GM18526 (cell line): ENCODE results near the gene SLAMF7.

Experiments
- POLR2A ChIP-seq: IDR thresholded peaks from 3 replicates; pipeline ENCODE4 v1.6.1; 2011; ENCODE audit not compliant: insufficient read length; ENCODE audit errors: extremely low read depth

The SLAMF7 gene

DNA sequence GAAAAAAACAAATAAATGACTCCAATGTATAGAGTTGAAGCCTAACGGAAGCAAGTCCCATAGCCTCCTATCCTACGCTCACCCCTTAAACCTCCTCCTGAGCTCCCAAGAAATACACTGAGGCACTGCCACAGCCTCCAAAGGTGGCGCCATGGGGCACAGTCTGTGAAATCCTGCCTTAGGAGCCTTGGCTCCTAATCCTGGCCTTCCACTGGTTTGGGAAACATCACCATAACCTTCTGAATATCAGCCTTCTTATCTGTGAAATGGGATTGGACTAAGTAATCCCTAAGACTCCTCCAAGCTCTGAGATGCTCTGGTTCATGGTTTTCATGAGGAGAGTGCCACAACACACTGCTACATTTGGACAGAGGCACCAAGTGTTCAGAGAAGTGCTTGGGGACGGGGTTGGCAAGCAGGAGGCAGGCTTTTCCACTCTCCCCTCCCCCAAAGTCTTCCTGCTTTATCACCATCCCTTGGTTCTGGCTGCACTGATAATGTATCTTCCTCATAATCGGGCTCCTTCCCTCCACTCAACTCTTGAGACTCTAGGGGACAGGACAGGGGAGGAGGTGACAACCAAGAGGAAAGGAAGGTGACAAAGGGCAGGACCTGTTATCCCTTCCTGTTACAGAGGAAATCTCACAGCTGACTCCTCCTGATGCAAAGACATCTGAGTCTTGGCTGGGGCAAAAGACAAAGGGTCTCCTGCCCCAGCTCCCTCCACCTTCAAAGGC lies 2.7 kb downstream of the SLAMF7 start:
- TF ChIP-seq POLR2A: no peak

- no peak for TF ChIP-seq POLR2A
Measured at GRCh38 chr1:160742428-160743127, 3.5 kb downstream of the SLAMF7 start.

DNA sequence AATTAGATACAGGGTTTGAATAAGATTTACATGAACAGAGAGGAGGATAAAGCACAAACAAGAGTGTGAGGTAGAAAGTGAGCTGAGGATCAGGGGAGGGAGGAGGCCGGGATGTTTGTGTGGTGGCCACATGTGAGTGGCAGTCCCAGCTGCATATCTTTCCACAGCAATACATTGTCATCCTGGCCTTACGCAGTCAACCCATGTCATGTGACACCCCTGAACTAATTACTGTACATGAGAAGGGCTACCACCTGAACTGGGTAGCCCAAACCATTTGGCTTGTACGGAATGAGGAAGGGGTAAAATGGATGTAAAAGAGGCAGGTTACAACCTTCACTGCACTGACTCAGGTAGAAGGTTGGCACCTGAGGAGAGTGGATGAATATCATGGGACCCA lies 4.2 kb downstream of the SLAMF7 start:
- no peak for TF ChIP-seq POLR2A

DNA sequence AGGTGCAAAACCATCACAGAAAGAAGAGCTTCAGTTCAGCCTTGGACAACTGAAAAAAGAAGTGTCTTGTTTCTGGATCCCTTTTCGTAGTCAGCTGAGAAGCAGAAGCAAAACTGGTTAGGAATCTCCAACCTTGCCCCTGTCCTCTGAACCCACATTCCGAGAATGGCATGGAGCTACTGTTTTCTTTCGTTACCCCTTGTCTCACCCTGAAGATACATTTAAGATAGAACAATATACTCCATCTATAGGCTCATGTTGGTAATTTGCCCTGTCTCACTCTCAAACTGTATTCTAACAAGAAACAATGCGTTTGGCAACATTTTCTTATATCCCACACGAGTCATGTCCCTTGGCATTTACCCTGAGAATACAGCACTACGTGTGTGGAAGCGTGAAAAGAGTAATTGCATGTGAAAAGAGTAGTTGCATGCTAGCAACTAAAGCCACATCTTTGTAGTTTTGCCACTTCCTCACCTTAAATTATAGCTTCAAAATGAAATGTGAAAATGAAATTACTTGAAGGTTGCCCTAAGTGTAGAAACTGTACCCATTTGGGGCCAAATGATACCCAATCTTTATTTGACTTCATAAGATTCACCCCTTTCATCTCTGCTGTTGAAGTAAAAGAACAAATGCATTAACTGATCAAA lies 5.3 kb downstream of the SLAMF7 start:
- TF ChIP-seq POLR2A: no peak

DNA sequence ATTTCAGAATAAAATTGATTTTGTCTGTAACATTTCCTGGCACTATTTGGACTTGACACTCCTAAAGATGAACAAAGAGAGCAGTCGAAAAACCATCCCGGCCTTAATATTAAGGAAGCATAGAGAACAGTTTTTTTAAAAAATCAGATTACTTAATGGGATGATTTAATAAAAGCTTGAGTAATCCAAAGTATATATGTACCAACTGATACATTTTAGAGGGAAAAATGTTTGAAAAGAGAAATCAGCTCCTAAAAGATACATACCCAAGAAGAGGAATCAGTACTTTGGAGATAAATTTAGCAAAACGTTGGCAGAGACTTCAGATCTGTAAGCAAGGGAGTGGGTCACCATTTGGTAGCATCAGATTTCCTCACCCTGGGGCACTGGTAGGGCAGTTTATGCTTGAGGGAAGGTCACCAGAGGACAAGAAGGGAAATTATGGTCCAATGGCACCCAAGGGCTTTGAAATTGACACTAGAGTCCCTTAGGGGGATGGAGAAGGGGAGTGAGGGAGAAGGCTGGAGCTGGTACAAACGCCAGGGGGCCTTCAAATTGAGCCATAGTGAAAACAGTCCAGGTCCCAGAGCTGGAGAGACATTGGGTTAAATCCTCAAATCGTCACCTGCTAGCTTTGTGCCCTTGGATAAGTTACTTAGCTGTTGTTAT lies 5.9 kb downstream of the SLAMF7 start:
- no peak for TF ChIP-seq POLR2A

GRCh38 chr1:160745551-160745950 lies 6.5 kb downstream of the SLAMF7 start:
- no peak for TF ChIP-seq POLR2A

DNA sequence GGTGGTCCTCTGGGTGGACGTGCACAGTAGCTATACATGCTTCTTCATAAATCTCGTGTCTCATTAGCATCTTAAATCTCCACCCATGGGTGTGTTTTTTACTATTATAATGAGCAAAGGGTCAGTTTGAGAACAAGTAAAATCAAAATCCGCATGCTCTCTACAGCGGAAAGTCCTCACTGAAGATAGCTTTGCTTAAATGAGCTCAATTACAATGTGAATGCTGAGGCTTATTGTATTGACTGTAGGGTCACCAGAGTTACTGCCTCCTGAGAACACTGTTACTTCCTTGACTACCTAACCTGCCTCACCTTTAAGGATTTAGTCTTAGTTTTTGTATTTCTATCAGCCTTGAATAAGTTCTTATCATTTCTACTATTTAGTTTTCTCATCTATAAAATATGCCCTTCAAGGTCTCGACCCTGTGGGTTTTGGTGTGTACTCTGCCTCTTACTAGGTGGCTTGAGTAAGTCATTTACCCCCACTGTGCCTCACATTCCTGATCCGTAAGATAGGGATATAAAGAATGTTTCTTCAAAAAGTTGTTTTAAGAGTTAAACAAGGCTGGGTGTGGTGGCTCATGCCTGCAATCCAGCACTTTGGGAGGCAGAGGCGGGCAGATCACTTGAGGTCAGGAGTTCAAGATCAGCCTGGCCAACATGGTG lies 7.9 kb downstream of the SLAMF7 start:
- TF ChIP-seq POLR2A: no peak

- no peak for TF ChIP-seq POLR2A
Measured at GRCh38 chr1:160747717-160748116, 8.7 kb downstream of the SLAMF7 start.

DNA sequence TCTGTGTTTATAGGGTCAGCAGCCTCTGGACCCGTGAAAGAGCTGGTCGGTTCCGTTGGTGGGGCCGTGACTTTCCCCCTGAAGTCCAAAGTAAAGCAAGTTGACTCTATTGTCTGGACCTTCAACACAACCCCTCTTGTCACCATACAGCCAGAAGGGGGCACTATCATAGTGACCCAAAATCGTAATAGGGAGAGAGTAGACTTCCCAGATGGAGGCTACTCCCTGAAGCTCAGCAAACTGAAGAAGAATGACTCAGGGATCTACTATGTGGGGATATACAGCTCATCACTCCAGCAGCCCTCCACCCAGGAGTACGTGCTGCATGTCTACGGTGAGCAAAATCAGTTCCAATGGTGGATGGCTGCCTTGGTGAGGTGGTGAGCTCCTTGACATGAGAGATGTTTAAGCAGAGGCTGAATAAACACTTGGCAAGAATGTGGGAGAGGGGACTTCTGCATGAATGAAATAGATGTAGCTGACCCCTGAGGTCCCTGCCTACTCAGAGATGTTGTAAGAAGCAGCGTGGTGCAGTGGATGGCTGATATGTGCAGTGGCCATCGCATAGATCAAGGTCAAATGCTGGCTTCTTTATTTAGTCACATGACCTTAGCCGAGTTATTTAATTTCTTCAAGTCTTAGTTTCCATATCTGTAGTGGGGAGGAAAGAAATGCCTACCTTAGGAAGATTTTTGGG lies 9.3 kb downstream of the SLAMF7 start:
- TF ChIP-seq POLR2A: no peak

DNA sequence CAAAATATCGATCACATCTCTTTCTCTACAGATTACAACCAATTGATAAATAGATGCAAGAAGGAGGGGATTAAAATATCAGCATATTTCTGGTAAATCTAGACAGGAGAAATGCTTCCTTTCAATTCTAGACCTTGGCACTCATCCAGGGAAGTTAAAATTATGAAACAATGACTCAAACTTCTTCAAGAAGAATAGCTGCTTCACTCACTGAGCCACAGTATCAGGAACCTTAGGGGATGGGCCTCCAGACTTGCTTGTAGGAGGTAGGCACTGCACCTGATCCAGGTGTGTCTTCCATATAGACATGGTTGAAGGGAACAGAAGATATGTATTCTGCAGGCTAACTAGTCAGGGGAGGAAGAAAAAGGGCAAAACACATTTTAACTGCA lies 9.8 kb downstream of the SLAMF7 start:
- no peak for TF ChIP-seq POLR2A

DNA sequence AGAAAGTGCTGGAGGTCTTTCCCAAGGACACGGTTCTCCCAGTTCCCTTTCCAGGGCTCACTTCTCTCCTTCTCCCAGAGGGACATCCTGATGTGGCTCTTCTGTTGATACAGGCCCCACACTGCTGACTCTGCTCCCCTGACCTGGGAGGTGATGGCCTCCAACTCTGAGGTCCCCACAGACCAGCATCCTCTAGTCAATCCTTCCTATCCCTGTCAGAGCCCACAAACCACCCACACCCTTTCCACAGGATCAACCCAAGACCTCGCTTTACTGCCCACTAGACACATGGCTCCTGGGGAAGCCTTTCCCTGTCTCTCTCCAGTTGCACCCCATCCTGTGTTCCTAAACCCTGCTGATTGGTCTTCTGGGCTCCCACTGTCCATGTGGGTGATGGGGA lies 11.6 kb downstream of the SLAMF7 start:
- no peak for TF ChIP-seq POLR2A

GRCh38 chr1:160752406-160752805 lies 13.4 kb downstream of the SLAMF7 start:
- TF ChIP-seq POLR2A: no peak

GRCh38 chr1:160752924-160753323 lies 13.9 kb downstream of the SLAMF7 start:
- TF ChIP-seq POLR2A: no peak

GRCh38 chr1:160753594-160753993 lies 14.5 kb downstream of the SLAMF7 start:
- TF ChIP-seq POLR2A: no peak

DNA sequence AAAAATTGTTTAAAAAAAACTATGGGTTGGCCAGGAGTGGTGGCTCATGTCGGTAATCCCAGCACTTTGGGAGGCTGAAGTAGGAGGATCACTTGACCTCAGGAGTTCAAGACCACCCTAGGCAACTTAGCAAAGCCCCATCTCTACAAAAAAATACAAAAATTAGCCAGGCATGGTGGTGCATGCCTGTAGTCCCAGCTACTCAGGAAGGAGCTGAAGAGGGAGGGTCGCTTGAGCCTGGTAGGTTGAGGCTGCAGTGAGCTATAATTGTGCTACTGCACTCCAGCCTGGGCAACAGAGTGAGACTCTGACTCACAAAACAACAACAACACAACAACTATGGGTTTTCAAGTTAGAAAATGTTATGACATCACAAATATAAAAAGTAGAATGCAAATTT lies 16.4 kb downstream of the SLAMF7 start:
- no peak for TF ChIP-seq POLR2A
